DND-41 (cell line): ENCODE results near the gene SPTBN5.
A peak's percentile ranks its signal among the peaks of the same experiment; 100 is the strongest.

Experiments used
- ATAC-seq: fragments of 200-7000 bp; cut with Tn5 transposase; 3 replicates; pipeline ENCODE4 v1.9.1; 2021; ENCODE audit warnings: low read depth; ENCODE audit not compliant: insufficient read depth
- DNase-seq: peaks from one replicate; pipeline ENCODE4 v3.0.0-alpha.2; 2020
- H2AFZ ChIP-seq: 2 replicates; pipeline ENCODE4 v1.6.0; 2012; ENCODE audit warnings: low read depth, low read length
- H3K27ac ChIP-seq: 2 replicates; pipeline ENCODE4 v1.5.1; 2012; ENCODE audit warnings: low read length, inconsistent platforms
- H3K27me3 ChIP-seq: fragments of 200-600 bp; sonication (generic); 2 replicates; pipeline ENCODE4 v1.6.0; 2012; ENCODE audit warnings: low read length, mild to moderate bottlenecking, inconsistent platforms; ENCODE audit not compliant: insufficient read depth, poor library complexity
- H3K36me3 ChIP-seq: 2 replicates; pipeline ENCODE4 v1.5.1; 2012; ENCODE audit warnings: low read length, inconsistent platforms; ENCODE audit not compliant: insufficient read depth
- H3K4me1 ChIP-seq: 2 replicates; pipeline ENCODE4 v1.5.1; 2012; ENCODE audit warnings: mild to moderate bottlenecking, low read length; ENCODE audit not compliant: insufficient read depth
- H3K4me2 ChIP-seq: 2 replicates; pipeline ENCODE4 v1.6.0; 2012; ENCODE audit warnings: mild to moderate bottlenecking, moderate library complexity, low read length, inconsistent platforms; ENCODE audit not compliant: insufficient read depth
- H3K4me3 ChIP-seq, 2 experiments: fragments of 200-600 bp in 1 of 2; shearing (Covaris generic) in 1 of 2; 2 replicates each; pipeline ENCODE4 v1.5.1; 2012 to 2016; ENCODE audit warnings: inconsistent platforms in 2 of 2, low read length in 2 of 2, mild to moderate bottlenecking in 2 of 2, low read depth in 1 of 2, moderate library complexity in 1 of 2
- H3K79me2 ChIP-seq: 2 replicates; pipeline ENCODE4 v1.6.0; 2012; ENCODE audit warnings: low read length, inconsistent platforms; ENCODE audit not compliant: insufficient read depth
- H3K9ac ChIP-seq: 2 replicates; pipeline ENCODE4 v1.6.0; 2012; ENCODE audit warnings: low read depth, mild to moderate bottlenecking, inconsistent platforms, low read length, moderate library complexity
- H3K9me3 ChIP-seq: 2 replicates; pipeline ENCODE4 v1.5.1; 2012; ENCODE audit warnings: low read length, moderate library complexity, mild to moderate bottlenecking, inconsistent platforms; ENCODE audit not compliant: insufficient read depth, severe bottlenecking
- H4K20me1 ChIP-seq: 2 replicates; pipeline ENCODE4 v1.6.0; 2012; ENCODE audit warnings: low read length; ENCODE audit not compliant: insufficient read depth
- EZH2 ChIP-seq: IDR thresholded peaks from 3 replicates; pipeline ENCODE4 v1.6.1; 2012; ENCODE audit warnings: borderline replicate concordance, low read depth, mild to moderate bottlenecking, moderate library complexity, low read length, inconsistent platforms; ENCODE audit not compliant: severe bottlenecking
- TF ChIP-seq, protein P1 (sequence below): IDR thresholded peaks from 2 replicates; pipeline ENCODE4 v1.5.1; 2012; ENCODE audit warnings: borderline replicate concordance, low read length, moderate library complexity, mild to moderate bottlenecking; ENCODE audit not compliant: poor library complexity, severe bottlenecking; ENCODE audit errors: extremely low read depth

SPTBN5 gene

DNA sequence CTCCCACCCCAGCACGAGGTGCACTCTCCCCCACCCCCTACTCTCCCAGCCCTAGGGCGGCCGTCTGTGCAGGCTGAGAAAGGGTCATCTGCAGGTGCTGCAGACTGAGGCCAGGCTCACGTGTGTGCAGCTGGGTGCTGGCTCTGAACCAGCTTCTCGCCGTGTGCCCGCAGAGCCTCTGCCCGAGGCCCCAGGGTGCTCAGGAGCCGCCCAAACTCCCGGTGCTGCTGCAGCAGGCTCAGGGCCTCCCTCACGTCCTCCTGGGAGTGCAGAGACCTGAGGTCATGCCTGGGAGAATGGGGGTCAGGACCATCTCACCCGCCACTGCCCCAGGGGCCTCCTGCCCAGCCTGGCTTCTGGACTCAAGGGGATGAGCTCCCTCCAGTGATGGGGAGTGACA lies 17.2 kb downstream of the SPTBN5 start:
- Histone ChIP-seq H3K27me3 (no peaks in the 10 kb centered on the region), H3K4me2 (no peak overlapping the region), H3K9ac (no peak overlapping the region), H3K79me2 (no peaks in the 10 kb centered on the region), H3K4me1 (no peaks in the 10 kb centered on the region), H3K27ac (no peak overlapping the region), H3K36me3 (no peaks in the 10 kb centered on the region), H3K4me3 (no peak overlapping the region), H2AFZ (no peak overlapping the region), H3K9me3 (no peaks in the 10 kb centered on the region), H4K20me1 (no peaks in the 10 kb centered on the region; the same call in 1 of the 2 replicates)
- no peak for DNase-seq
- TF ChIP-seq, protein P1, sequence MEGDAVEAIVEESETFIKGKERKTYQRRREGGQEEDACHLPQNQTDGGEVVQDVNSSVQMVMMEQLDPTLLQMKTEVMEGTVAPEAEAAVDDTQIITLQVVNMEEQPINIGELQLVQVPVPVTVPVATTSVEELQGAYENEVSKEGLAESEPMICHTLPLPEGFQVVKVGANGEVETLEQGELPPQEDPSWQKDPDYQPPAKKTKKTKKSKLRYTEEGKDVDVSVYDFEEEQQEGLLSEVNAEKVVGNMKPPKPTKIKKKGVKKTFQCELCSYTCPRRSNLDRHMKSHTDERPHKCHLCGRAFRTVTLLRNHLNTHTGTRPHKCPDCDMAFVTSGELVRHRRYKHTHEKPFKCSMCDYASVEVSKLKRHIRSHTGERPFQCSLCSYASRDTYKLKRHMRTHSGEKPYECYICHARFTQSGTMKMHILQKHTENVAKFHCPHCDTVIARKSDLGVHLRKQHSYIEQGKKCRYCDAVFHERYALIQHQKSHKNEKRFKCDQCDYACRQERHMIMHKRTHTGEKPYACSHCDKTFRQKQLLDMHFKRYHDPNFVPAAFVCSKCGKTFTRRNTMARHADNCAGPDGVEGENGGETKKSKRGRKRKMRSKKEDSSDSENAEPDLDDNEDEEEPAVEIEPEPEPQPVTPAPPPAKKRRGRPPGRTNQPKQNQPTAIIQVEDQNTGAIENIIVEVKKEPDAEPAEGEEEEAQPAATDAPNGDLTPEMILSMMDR = no peak
- TF ChIP-seq EZH2 = no peak
- no peak for ATAC-seq

- Histone ChIP-seq H3K27ac (no peak overlapping the region), H3K27me3 (no peaks in the 10 kb centered on the region), H3K9ac (no peak overlapping the region), H3K4me1 (no peaks in the 10 kb centered on the region), H3K36me3 (no peaks in the 10 kb centered on the region), H4K20me1 (no peaks in the 10 kb centered on the region; the same call in 1 of the 2 replicates), H3K4me2 (no peak overlapping the region), H2AFZ (no peak overlapping the region), H3K4me3 (no peak overlapping the region), H3K79me2 (no peaks in the 10 kb centered on the region), H3K9me3 (no peaks in the 10 kb centered on the region)
- TF ChIP-seq EZH2 = no peak
- TF ChIP-seq, protein P1 = no peak
- DNase-seq (peak; percentile 10), ATAC-seq (peak; percentile 58)
Measured at GRCh38 chr15:41876007-41876406, 17.8 kb downstream of the SPTBN5 start.

DNA sequence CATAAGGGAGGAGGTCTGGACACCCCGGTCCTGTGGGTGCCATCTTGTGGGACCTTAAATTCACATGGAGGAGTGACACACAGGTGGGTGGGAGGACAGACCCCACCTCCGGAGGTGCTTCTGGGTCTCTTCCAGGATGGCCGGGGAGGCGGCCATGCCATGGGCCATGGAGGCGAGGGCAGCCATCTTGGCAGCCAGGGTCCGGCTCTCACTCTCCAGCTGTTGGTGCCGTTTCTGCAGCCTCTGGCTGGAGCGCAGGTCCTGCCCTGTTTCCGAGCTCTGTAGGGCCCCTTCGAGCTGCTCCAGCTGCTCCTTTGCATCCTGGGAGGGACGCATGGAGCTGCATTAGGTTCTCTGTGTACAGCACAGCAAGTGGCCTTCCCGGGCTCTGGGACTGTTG lies 19.1 kb downstream of the SPTBN5 start:
- no peaks in the 10 kb centered on the region for H3K4me1 ChIP-seq
- ATAC-seq (no peak), DNase-seq (no peak)
- H2AFZ ChIP-seq = no peak overlapping the region
- no peak overlapping the region for H3K4me2 ChIP-seq
- TF ChIP-seq, protein P1 = no peak
- no peak for TF ChIP-seq EZH2
- no peaks in the 10 kb centered on the region; the same call in 1 of the 2 replicates for H4K20me1 ChIP-seq
- no peak overlapping the region for H3K4me3 ChIP-seq
- H3K79me2 ChIP-seq = no peaks in the 10 kb centered on the region
- H3K27ac ChIP-seq = no peak overlapping the region
- H3K36me3 ChIP-seq = no peaks in the 10 kb centered on the region
- H3K27me3 ChIP-seq = no peaks in the 10 kb centered on the region
- no peak overlapping the region for H3K9ac ChIP-seq
- no peaks in the 10 kb centered on the region for H3K9me3 ChIP-seq

DNA sequence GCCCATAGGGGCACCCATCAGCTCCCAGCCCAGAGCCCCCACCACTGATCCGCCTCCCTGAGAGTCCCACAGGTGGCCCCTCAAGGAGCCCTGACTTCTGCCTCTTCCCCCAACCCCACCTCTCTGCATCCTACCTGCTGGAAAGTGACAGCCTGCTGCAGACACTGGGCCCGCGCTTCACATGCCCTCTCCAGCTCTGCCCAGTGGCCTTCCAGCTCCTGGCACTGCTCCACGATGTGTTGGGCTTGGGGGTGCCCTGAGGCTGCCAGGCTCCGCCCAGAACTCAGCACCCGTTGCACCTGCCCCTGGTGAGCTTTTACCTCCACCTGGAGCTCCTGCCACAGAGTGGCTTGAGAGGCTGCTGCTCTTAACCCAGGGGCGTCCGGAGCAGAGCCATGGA lies 20.1 kb downstream of the SPTBN5 start:
- no peaks in the 10 kb centered on the region; the same call in 1 of the 2 replicates for H4K20me1 ChIP-seq
- H3K4me2 ChIP-seq = no peak overlapping the region
- H3K79me2 ChIP-seq = no peaks in the 10 kb centered on the region
- no peaks in the 10 kb centered on the region for H3K27me3 ChIP-seq
- no peak overlapping the region for H3K4me3 ChIP-seq
- no peak overlapping the region for H3K9ac ChIP-seq
- H3K27ac ChIP-seq = no peak overlapping the region
- no peak for ATAC-seq
- H3K4me1 ChIP-seq = no peaks in the 10 kb centered on the region
- no peak for TF ChIP-seq EZH2
- TF ChIP-seq, protein P1 = no peak
- no peak overlapping the region for H2AFZ ChIP-seq
- DNase-seq = no peak
- no peaks in the 10 kb centered on the region for H3K9me3 ChIP-seq
- no peaks in the 10 kb centered on the region for H3K36me3 ChIP-seq
